Measurements from ENCODE around the gene COBL.

COBL gene

DNA sequence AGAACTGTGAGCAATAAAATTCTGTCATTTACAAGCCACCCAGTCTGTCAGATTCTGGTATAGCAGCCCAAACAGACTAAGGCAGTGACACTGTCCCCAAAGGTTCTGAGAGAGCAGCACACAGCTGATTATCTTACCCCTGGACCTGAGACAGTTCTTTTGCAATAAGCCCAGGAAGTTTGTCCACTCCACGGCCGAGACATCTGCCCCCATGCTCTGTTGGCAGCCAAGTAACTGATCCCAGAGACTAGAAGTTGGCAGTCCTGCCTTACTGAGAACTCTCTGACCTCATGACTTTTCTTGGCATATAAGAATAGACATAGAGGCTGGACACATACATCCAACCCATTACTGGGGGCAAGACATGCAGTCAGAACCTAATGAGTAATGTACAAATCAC lies 290.9 kb downstream of the COBL start:
- H3K9ac ChIP-seq: no peak overlapping the region
- H3K4me1 ChIP-seq: no peaks in the 10 kb centered on the region
- H2AFZ ChIP-seq: no peak overlapping the region
- no peak overlapping the region for H3K4me2 ChIP-seq (ENCODE audit: low read length)
- no peaks in the 10 kb centered on the region for H3K79me2 ChIP-seq
- no peaks in the 10 kb centered on the region for H3K27me3 ChIP-seq (ENCODE audit: control insufficient read depth, insufficient read depth, low read length)
- H3K4me3 ChIP-seq (ENCODE audit: low read depth, low read length): no peak overlapping the region
- H3K9me3 ChIP-seq (ENCODE audit: control insufficient read depth, low read length): no peaks in the 10 kb centered on the region
- H3K36me3 ChIP-seq (ENCODE audit: control insufficient read depth, insufficient read depth, low read length): no peaks in the 10 kb centered on the region
- H3K27ac ChIP-seq: no peak overlapping the region
- TF ChIP-seq, protein P1, sequence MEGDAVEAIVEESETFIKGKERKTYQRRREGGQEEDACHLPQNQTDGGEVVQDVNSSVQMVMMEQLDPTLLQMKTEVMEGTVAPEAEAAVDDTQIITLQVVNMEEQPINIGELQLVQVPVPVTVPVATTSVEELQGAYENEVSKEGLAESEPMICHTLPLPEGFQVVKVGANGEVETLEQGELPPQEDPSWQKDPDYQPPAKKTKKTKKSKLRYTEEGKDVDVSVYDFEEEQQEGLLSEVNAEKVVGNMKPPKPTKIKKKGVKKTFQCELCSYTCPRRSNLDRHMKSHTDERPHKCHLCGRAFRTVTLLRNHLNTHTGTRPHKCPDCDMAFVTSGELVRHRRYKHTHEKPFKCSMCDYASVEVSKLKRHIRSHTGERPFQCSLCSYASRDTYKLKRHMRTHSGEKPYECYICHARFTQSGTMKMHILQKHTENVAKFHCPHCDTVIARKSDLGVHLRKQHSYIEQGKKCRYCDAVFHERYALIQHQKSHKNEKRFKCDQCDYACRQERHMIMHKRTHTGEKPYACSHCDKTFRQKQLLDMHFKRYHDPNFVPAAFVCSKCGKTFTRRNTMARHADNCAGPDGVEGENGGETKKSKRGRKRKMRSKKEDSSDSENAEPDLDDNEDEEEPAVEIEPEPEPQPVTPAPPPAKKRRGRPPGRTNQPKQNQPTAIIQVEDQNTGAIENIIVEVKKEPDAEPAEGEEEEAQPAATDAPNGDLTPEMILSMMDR (IDR thresholded peaks at IDR 0.05): no peak

DNA sequence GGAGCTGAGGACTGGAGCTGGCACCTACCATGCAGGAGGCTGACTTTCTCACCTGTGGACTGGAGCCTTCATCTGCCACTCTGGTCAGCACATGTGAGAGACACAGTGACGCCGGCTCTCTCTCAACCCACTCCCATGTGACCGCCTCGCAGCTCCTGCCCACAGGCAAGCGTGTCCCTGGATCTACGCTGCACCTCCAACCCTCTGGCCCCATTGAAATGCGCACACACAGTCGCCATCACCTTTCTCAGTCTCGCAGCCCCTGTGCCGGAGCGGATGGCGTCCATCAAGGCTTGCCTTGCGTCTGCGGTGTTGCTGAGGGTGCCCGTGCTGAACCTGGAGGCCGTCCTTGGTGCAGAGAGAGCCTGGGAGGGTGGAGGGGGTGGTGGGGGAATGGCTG lies 291.7 kb downstream of the COBL start:
- Histone ChIP-seq H3K36me3 (ENCODE audit: control insufficient read depth, insufficient read depth, low read length) (no peaks in the 10 kb centered on the region), H3K27ac (no peak overlapping the region)
- TF ChIP-seq, protein P1 (IDR thresholded peaks at IDR 0.05): no peak

DNA sequence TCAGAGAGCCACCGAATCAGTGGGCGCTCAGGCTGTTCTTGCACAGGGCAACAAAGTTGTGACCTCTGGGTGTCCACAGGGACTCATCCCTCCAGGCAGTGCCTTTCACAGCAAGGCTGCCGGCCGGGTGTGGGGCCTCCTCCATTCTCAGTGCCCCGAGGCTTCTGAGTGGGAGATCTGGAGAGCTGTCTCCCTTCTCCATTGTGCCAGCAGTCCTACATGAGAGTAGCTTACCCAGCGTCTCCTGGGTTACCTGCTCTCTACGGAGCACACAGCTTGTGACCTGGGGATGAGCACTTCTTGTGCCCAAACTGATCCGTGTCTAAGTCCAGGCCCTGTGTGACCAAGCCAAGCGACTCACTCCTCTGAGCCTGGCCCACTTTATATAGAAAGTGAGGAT lies 293.1 kb downstream of the COBL start:
- Histone ChIP-seq H2AFZ (no peak overlapping the region), H3K27me3 (ENCODE audit: control insufficient read depth, insufficient read depth, low read length) (no peaks in the 10 kb centered on the region), H3K9me3 (ENCODE audit: control insufficient read depth, low read length) (no peaks in the 10 kb centered on the region), H3K4me1 (no peaks in the 10 kb centered on the region), H3K4me3 (ENCODE audit: low read depth, low read length) (no peak overlapping the region), H3K27ac (no peak overlapping the region), H3K36me3 (ENCODE audit: control insufficient read depth, insufficient read depth, low read length) (no peaks in the 10 kb centered on the region), H3K79me2 (no peaks in the 10 kb centered on the region), H3K4me2 (ENCODE audit: low read length) (no peak overlapping the region), H3K9ac (no peak overlapping the region)
- TF ChIP-seq, protein P1 (IDR thresholded peaks at IDR 0.05): no peak

More for the DNA sequence above, 291.7 kb downstream of the COBL start:
- no peaks in the 10 kb centered on the region for H3K27me3 ChIP-seq (ENCODE audit: control insufficient read depth, insufficient read depth, low read length)
- no peaks in the 10 kb centered on the region for H3K4me1 ChIP-seq
- no peak overlapping the region for H3K4me2 ChIP-seq (ENCODE audit: low read length)
- H3K9ac ChIP-seq: no peak overlapping the region
- no peak overlapping the region for H2AFZ ChIP-seq
- no peaks in the 10 kb centered on the region for H3K9me3 ChIP-seq (ENCODE audit: control insufficient read depth, low read length)
- H3K4me3 ChIP-seq (ENCODE audit: low read depth, low read length): no peak overlapping the region
- no peaks in the 10 kb centered on the region for H3K79me2 ChIP-seq

DNA sequence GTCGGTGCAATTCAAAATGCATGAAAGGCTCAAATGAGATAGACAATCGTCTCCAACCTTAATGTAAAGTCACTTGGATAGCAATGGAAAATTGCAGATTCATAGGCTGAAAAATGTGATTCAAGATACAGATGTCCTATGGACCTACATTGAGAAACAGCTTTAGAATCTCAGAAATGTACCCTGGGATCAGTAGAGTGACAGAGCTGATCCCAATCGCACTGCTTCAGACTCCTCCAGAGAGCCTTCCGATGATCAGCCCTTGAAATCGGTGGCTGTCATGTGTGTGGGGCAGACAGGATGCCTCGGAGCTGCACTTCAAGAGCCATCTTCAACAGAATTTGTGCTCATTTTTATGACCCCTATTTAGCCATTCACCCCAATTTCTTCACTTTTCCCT lies 293.8 kb downstream of the COBL start:
- H3K27me3 ChIP-seq (ENCODE audit: control insufficient read depth, insufficient read depth, low read length): no peaks in the 10 kb centered on the region
- H3K4me2 ChIP-seq (ENCODE audit: low read length): no peak overlapping the region
- no peak overlapping the region for H3K27ac ChIP-seq
- no peak overlapping the region for H3K9ac ChIP-seq
- H3K36me3 ChIP-seq (ENCODE audit: control insufficient read depth, insufficient read depth, low read length): no peaks in the 10 kb centered on the region
- TF ChIP-seq, protein P1 (IDR thresholded peaks at IDR 0.05): no peak
- no peaks in the 10 kb centered on the region for H3K9me3 ChIP-seq (ENCODE audit: control insufficient read depth, low read length)
- no peaks in the 10 kb centered on the region for H3K4me1 ChIP-seq
- H2AFZ ChIP-seq: no peak overlapping the region
- H3K79me2 ChIP-seq: no peaks in the 10 kb centered on the region
- H3K4me3 ChIP-seq (ENCODE audit: low read depth, low read length): no peak overlapping the region

DNA sequence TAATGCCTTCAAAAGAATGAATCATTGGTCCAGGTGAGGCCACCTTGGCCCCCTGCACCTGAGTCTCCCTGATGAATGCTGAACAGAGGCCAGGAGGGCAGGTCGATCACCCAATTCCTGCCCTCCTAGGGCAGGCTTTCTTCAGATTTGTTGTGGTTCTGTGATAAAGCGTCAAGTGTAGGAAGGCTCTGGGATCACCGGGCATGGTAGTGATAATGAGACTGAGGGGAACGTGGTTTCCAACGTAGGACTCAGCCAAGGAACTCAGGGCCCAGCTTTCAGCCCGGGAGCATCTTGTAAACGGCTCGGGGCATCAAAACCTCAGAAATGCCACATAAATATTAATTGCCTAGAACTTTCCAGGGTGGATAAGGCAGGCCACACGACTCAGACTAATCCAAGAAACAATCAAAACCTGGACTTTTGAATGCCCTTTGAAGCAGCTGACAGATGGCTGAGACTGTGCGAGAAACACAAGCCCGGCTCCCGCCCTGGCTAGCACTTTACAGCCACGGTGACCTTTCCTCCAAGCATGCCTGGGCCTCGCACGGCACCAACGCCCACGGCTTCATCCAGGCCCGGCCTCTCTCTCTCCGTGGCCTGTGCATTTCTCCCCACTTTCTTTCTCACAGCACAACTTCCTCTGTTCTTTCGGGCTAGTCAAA lies 294.6 kb downstream of the COBL start:
- Histone ChIP-seq H3K4me3 (ENCODE audit: low read depth, low read length) (no peak overlapping the region), H3K79me2 (no peaks in the 10 kb centered on the region), H3K27ac (no peak overlapping the region), H3K4me1 (no peaks in the 10 kb centered on the region), H3K27me3 (ENCODE audit: control insufficient read depth, insufficient read depth, low read length) (no peaks in the 10 kb centered on the region), H3K9ac (no peak overlapping the region), H3K9me3 (ENCODE audit: control insufficient read depth, low read length) (no peaks in the 10 kb centered on the region), H2AFZ (no peak overlapping the region), H3K4me2 (ENCODE audit: low read length) (no peak overlapping the region), H3K36me3 (ENCODE audit: control insufficient read depth, insufficient read depth, low read length) (no peaks in the 10 kb centered on the region)
- TF ChIP-seq, protein P1 (IDR thresholded peaks at IDR 0.05): no peak
